ENCODE measurements around the gene KIAA1549. TPM values are rescaled to one million over a fixed set of nuclear protein-coding genes. Genes with fewer than 3 reads are reported as not detected.

Gene KIAA1549
- total and polyA plus RNA-seq, 9 of the 15 experiments (the other 6 are each of a cell fraction or from before 2014, with no cell fraction given), result 0.01 to 0.29 (median 0.07) TPM

DNA sequence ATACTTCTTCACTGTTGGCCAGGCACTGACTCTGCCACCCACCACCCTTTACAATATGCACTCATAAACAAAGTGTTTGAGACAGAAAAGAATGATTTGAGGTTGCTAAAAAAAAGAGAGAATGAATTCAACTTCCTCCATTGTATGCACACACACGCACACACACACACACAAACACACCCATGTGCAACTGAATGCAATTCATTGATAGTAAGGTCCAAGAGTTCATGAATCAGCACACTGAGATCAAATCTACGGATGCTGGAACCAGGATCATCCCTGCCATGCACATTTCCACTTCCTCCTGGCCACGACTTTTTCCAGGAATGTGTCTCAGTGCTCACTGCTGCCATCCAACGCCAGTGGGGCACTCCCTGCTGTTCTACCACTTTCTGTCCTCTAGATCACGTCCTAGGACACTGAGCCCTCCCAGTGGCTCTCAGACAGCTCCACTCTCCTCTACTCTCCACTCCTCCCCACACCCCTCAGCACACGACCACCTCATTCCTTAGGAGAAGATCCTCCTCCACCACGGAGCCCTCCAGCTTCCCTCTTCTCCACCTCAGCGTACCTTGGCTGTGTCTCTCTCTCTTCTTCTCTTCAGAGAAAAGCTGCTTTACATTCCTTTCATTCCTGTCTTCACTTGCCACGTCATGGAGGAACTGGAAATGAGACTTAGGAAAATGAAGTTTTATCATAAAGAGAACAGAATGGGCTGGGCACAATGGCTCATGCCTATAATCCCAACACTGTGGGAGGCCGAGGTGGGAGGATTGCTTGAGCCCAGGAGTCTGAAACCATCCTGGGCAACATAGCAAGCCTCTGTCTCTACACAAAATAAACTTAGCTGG is 195.4 kb downstream of the KIAA1549 start:
- Histone ChIP-seq H3K9me3 (replicated peaks; ENCODE audit: control insufficient read depth, insufficient read depth, low read depth, low read length) (no peaks in the 10 kb centered on the region), H4K20me1 (replicated peaks; ENCODE audit: control insufficient read depth, insufficient read depth, low read length) (no peaks in the 10 kb centered on the region), H3K36me3 (ENCODE audit: control insufficient read depth, insufficient read depth, low read length) (no peaks in the 10 kb centered on the region), H3K27me3 (ENCODE audit: control insufficient read depth in 2 of 2, insufficient read depth in 2 of 2, low read length in 2 of 2) (peaks cover 2 to 10% of the 10 kb centered on the region in 2 experiments; a peak in 3 of 5 replicates), H3K9me1 (ENCODE audit: control insufficient read depth, insufficient read depth, low read length) (no peaks in the 10 kb centered on the region), H3K79me2 (ENCODE audit: control insufficient read depth, insufficient read depth, low read length) (no peaks in the 10 kb centered on the region), H3K4me2 (ENCODE audit: insufficient read depth, low read length) (no peak overlapping the region), H3K4me1 (replicated peaks in 1 of 2; ENCODE audit: control insufficient read depth in 2 of 2, insufficient read depth in 2 of 2, low read length in 2 of 2) (no peaks in the 10 kb centered on the region), H3K27ac (ENCODE audit: extremely low read depth, low read depth, low read length) (no peak overlapping the region), H2AFZ (ENCODE audit: low read depth, low read length) (no peak overlapping the region), H3K9ac (ENCODE audit: insufficient read depth in 1 of 2, low read depth in 2 of 2, low read length in 2 of 2) (no peak overlapping the region), H3K4me3 (no peak overlapping the region)
- WGBS (ENCODE audit: insufficient coverage, low coverage, missing lambda C conversion rate), result under 1% methylated on average over 10 of the region's 10 CpGs
- BruUV-seq (replicated peaks), result no TSS peak
- ATAC-seq (no peak), DNase-seq (ENCODE audit: extremely low read depth in 1 of 4, low spot score in 3 of 4) (no peak), FAIRE-seq (no peak)
- TF ChIP-seq ESRRB (CRISPR knock-in tag; IDR thresholded peaks at IDR 0.05; ENCODE audit: borderline replicate concordance), result no peak
- intact Hi-C loops (cut with micrococcal nuclease) (no loop called here), in situ Hi-C loops (cut with MboI) (no loop called here)
- CTCF ChIA-PET (ENCODE audit: low intra/inter-chr PET ratio), result no interaction called here
- POLR2A ChIA-PET, result no interaction called here

DNA sequence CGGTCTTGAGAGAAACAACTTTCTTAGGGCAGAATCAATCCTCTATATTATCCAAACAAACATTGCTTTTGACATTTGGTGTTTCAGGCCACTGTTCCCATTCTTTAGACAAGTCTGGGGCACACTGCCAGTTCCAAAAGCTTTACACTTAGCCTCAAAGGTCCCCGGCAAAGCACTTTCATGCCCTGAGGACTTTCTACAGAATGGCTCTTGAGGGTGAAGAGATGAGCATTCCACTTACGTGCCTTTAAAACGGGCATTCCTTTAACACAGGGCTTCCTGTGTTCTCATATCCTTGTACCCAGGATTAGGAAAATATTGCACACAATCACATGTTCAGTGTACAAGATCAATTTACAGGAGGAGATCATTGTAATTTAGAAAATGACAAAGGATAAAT is 196.5 kb downstream of the KIAA1549 start:
- CTCF ChIA-PET (ENCODE audit: low intra/inter-chr PET ratio), result no interaction called here
- intact Hi-C loops (cut with micrococcal nuclease), result no loop called here
- Histone ChIP-seq H3K4me2 (ENCODE audit: insufficient read depth, low read length) (no peak overlapping the region), H4K20me1 (replicated peaks; ENCODE audit: control insufficient read depth, insufficient read depth, low read length) (no peaks in the 10 kb centered on the region), H3K9me1 (ENCODE audit: control insufficient read depth, insufficient read depth, low read length) (no peaks in the 10 kb centered on the region), H3K4me3 (no peak overlapping the region), H3K9me3 (replicated peaks; ENCODE audit: control insufficient read depth, insufficient read depth, low read depth, low read length) (no peaks in the 10 kb centered on the region), H2AFZ (ENCODE audit: low read depth, low read length) (no peak overlapping the region), H3K27me3 (ENCODE audit: control insufficient read depth in 2 of 2, insufficient read depth in 2 of 2, low read length in 2 of 2) (peaks cover 2 to 10% of the 10 kb centered on the region in 2 experiments; a peak in 3 of 5 replicates), H3K79me2 (ENCODE audit: control insufficient read depth, insufficient read depth, low read length) (no peaks in the 10 kb centered on the region), H3K27ac (ENCODE audit: extremely low read depth, low read depth, low read length) (no peak overlapping the region), H3K4me1 (replicated peaks in 1 of 2; ENCODE audit: control insufficient read depth in 2 of 2, insufficient read depth in 2 of 2, low read length in 2 of 2) (no peaks in the 10 kb centered on the region), H3K36me3 (ENCODE audit: control insufficient read depth, insufficient read depth, low read length) (no peaks in the 10 kb centered on the region), H3K9ac (ENCODE audit: insufficient read depth in 1 of 2, low read depth in 2 of 2, low read length in 2 of 2) (no peak overlapping the region)
- under 1% methylated on average over 4 of the region's 4 CpGs for WGBS (ENCODE audit: insufficient coverage, low coverage, missing lambda C conversion rate)
- POLR2A ChIA-PET, result interaction anchor here (0.8 kb wide), 1 partner anchor 34 kb away, joined by 4 read pairs; no protein-coding TSS in a partner anchor
- DNase-seq (ENCODE audit: extremely low read depth in 1 of 4, low spot score in 3 of 4) (no peak), FAIRE-seq (no peak), ATAC-seq (no peak)
- in situ Hi-C loops (cut with MboI), result no loop called here
- no TSS peak for BruUV-seq (replicated peaks)
- TF ChIP-seq FOXA1 (IDR thresholded peaks at IDR 0.05; ENCODE audit: borderline replicate concordance), result no peak
- no peak for TF ChIP-seq BHLHE40 (IDR thresholded peaks at IDR 0.05; ENCODE audit: low read length)
- no peak for TF ChIP-seq CBX8 (IDR thresholded peaks at IDR 0.05; ENCODE audit: borderline replicate concordance, extremely low read depth, low read depth, low read length, poor library complexity, severe bottlenecking)
- TF ChIP-seq SRSF3 (IDR thresholded peaks at IDR 0.05; ENCODE audit: insufficient read depth, low read length), result no peak
- TF ChIP-seq SNRNP70 (optimal IDR thresholded peaks at IDR 0.05; ENCODE audit: low read depth, low read length), result no peak
- TF ChIP-seq POLR2AphosphoS2 (IDR thresholded peaks at IDR 0.05; ENCODE audit: low read length), result no peak
- TF ChIP-seq, protein P1, sequence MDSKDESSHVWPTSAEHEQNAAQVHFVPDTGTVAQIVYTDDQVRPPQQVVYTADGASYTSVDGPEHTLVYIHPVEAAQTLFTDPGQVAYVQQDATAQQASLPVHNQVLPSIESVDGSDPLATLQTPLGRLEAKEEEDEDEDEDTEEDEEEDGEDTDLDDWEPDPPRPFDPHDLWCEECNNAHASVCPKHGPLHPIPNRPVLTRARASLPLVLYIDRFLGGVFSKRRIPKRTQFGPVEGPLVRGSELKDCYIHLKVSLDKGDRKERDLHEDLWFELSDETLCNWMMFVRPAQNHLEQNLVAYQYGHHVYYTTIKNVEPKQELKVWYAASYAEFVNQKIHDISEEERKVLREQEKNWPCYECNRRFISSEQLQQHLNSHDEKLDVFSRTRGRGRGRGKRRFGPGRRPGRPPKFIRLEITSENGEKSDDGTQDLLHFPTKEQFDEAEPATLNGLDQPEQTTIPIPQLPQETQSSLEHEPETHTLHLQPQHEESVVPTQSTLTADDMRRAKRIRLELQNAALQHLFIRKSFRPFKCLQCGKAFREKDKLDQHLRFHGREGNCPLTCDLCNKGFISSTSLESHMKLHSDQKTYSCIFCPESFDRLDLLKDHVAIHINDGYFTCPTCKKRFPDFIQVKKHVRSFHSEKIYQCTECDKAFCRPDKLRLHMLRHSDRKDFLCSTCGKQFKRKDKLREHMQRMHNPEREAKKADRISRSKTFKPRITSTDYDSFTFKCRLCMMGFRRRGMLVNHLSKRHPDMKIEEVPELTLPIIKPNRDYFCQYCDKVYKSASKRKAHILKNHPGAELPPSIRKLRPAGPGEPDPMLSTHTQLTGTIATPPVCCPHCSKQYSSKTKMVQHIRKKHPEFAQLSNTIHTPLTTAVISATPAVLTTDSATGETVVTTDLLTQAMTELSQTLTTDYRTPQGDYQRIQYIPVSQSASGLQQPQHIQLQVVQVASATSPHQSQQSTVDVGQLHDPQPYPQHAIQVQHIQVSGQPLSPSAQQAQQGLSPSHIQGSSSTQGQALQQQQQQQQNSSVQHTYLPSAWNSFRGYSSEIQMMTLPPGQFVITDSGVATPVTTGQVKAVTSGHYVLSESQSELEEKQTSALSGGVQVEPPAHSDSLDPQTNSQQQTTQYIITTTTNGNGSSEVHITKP (IDR thresholded peaks at IDR 0.05; ENCODE audit: partially characterized antibody), result no peak
